Measurements from ENCODE around the gene ARHGAP15. TPM values are rescaled to one million over a fixed set of nuclear protein-coding genes. Genes with fewer than 3 reads are reported as not detected.

Gene ARHGAP15
- total RNA-seq, 3 donors from 2014 or later (not counting 1 experiment from before 2014, with no cell fraction given): 148 to 168 (median 165) TPM

DNA sequence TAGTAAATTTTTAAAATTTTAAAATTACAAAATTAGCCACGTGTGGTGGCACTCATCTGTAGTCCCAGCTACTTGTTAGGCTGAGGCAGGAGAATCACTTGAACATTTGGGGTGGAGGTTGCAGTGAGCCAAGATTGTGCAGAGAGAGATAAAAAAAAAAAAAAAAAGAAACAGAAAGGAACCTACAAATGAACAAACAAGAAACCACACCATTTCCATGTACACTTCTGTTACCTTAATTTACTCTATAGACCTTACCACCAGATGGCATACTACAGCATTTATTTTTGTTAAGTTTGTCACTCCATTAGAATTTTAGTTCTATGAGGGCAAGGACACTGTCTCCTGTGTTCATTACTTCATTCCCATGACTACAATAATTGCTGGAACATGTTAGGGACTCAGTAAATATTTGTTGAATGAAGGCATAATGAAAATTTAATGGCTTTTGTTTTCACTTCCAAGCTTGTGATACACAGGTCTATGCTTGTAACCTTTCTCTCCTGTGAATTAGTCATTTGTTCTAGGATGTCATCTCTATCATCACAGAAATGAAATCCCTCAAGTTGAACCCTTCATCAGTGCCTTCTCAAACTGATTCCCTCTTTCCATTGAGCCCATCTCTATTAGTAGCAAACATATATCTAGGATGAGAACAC is 76.0 kb downstream of the ARHGAP15 start:
- peaks cover 38 to 50% of the 10 kb centered on the region in 2 donors for H3K4me1 Mint-ChIP-seq
- H3K36me3 Mint-ChIP-seq: peaks cover 23% of the 10 kb centered on the region
- Histone ChIP-seq H3K4me3 (ENCODE audit: low read length) (no peak overlapping the region), H3K27ac (ENCODE audit: low read length) (no peak overlapping the region), H3K36me3 (ENCODE audit: control insufficient read depth, insufficient read depth, low read length) (peaks cover 35% of the 10 kb centered on the region), H3K9me3 (ENCODE audit: control insufficient read depth, insufficient read depth, low read length) (no peaks in the 10 kb centered on the region), H3K4me1 (ENCODE audit: control insufficient read depth, insufficient read depth, low read length) (peaks cover 6% of the 10 kb centered on the region), H3K27me3 (ENCODE audit: control insufficient read depth, insufficient read depth, low read length) (no peaks in the 10 kb centered on the region)
- peak; percentile 57 to 73 (median 67) for ATAC-seq
- TF ChIP-seq, protein P1, sequence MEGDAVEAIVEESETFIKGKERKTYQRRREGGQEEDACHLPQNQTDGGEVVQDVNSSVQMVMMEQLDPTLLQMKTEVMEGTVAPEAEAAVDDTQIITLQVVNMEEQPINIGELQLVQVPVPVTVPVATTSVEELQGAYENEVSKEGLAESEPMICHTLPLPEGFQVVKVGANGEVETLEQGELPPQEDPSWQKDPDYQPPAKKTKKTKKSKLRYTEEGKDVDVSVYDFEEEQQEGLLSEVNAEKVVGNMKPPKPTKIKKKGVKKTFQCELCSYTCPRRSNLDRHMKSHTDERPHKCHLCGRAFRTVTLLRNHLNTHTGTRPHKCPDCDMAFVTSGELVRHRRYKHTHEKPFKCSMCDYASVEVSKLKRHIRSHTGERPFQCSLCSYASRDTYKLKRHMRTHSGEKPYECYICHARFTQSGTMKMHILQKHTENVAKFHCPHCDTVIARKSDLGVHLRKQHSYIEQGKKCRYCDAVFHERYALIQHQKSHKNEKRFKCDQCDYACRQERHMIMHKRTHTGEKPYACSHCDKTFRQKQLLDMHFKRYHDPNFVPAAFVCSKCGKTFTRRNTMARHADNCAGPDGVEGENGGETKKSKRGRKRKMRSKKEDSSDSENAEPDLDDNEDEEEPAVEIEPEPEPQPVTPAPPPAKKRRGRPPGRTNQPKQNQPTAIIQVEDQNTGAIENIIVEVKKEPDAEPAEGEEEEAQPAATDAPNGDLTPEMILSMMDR (IDR thresholded peaks at IDR 0.05): peak; percentile 38
- no peaks in the 10 kb centered on the region for H3K9me3 Mint-ChIP-seq
- WGBS (ENCODE audit: insufficient coverage): 80% methylated on average over 1 of the region's 1 CpG
- no peaks in the 10 kb centered on the region for H3K27me3 Mint-ChIP-seq (ENCODE audit: low read depth in 2 of 2)
- peak in 1 of 2 donors; percentile 69 for DNase-seq
- no peak overlapping the region for H3K4me3 Mint-ChIP-seq
- peak overlapping the region; percentile 61 to 67 for H3K27ac Mint-ChIP-seq
- intact Hi-C loops (cut with micrococcal nuclease): loop anchor here (1.0 kb wide), 1 partner anchor 54 kb away; no protein-coding TSS in a partner anchor

DNA sequence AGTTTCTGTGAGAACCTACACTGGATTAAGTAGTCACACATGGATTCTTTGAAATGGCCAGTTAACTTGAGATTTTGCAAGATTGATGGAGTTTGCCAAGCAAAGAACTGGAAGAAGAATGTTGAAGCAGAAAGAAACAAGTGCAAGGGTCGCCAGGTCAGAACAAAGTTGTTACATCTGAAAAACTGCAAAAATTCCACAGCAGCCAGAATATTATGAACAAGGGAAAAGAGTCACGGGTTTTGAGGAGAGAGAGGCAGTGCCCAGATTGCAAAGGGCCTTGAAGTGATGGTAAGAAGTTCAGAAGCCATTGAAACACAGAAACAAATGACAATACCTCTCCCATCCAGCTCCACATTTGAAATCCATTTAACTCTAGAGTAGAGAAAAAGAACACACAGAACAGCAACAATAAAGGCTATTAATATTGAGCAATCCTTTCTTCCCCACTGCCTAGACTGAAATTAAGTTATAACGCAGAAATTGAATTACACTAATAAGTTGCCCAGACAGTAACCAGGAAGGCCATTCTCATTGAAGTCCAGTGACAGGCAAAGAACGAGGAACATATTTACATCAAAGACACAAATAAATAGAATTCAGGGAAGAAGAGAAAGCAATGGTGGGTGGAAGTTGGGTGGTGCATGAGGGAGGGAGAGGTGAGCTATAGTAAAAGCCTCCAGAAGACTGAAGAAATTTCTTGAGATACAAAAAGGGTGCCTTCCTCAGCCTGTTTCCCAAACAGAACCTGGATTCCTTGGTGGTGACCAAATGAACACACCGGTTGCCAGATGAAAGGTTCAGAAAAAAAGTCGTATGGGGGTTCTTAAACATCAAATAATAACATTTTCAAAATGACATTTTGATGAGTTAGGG is 80.6 kb downstream of the ARHGAP15 start:
- no peak for ATAC-seq
- TF ChIP-seq, protein P1 (IDR thresholded peaks at IDR 0.05): no peak
- Mint-ChIP-seq H3K36me3 (peaks cover 6% of the 10 kb centered on the region), H3K27ac (no peak overlapping the region), H3K4me1 (peaks cover 18 to 33% of the 10 kb centered on the region in 2 donors), H3K27me3 (ENCODE audit: low read depth in 2 of 2) (no peaks in the 10 kb centered on the region), H3K9me3 (no peaks in the 10 kb centered on the region), H3K4me3 (no peak overlapping the region)
- Histone ChIP-seq H3K27ac (ENCODE audit: low read length) (no peak overlapping the region), H3K4me3 (ENCODE audit: low read length) (no peak overlapping the region), H3K36me3 (ENCODE audit: control insufficient read depth, insufficient read depth, low read length) (peaks cover 21% of the 10 kb centered on the region), H3K9me3 (ENCODE audit: control insufficient read depth, insufficient read depth, low read length) (no peaks in the 10 kb centered on the region), H3K27me3 (ENCODE audit: control insufficient read depth, insufficient read depth, low read length) (no peaks in the 10 kb centered on the region), H3K4me1 (ENCODE audit: control insufficient read depth, insufficient read depth, low read length) (peaks cover 3% of the 10 kb centered on the region)
- intact Hi-C loops (cut with micrococcal nuclease): no loop called here
- 78% methylated on average over 3 of the region's 6 CpGs for WGBS (ENCODE audit: insufficient coverage)
- no peak for DNase-seq

DNA sequence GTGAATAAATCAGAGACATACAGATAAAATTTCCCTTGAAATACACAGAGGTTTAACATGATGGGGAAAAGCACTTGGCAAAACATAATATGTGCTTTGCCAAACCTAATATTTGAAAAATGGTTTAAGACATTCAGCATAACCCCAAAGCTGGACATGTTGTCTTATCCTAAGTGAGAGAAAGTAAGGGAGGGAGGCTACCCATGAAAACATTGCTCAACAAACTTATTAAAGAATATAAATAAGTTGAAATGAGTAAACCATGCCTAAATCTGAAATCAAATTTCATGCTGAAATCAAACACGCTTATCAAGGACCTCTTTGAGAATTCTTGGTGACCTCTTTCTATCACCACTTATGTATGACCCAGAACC is 81.2 kb downstream of the ARHGAP15 start:
- no peak overlapping the region for H3K4me3 Mint-ChIP-seq
- Histone ChIP-seq H3K4me3 (ENCODE audit: low read length) (no peak overlapping the region), H3K27ac (ENCODE audit: low read length) (no peak overlapping the region), H3K36me3 (ENCODE audit: control insufficient read depth, insufficient read depth, low read length) (peaks cover 21% of the 10 kb centered on the region), H3K4me1 (ENCODE audit: control insufficient read depth, insufficient read depth, low read length) (no peaks in the 10 kb centered on the region), H3K9me3 (ENCODE audit: control insufficient read depth, insufficient read depth, low read length) (no peaks in the 10 kb centered on the region), H3K27me3 (ENCODE audit: control insufficient read depth, insufficient read depth, low read length) (no peaks in the 10 kb centered on the region)
- H3K27ac Mint-ChIP-seq: no peak overlapping the region
- peaks cover 16 to 33% of the 10 kb centered on the region in 2 donors for H3K4me1 Mint-ChIP-seq
- intact Hi-C loops (cut with micrococcal nuclease): no loop called here
- peaks cover 6% of the 10 kb centered on the region for H3K36me3 Mint-ChIP-seq
- TF ChIP-seq, protein P1 (IDR thresholded peaks at IDR 0.05): no peak
- DNase-seq (no peak), ATAC-seq (no peak)
- 100% methylated on average over 1 of the region's 1 CpG for WGBS (ENCODE audit: insufficient coverage)
- no peaks in the 10 kb centered on the region for H3K27me3 Mint-ChIP-seq (ENCODE audit: low read depth in 2 of 2)
- no peaks in the 10 kb centered on the region for H3K9me3 Mint-ChIP-seq

Data from natural killer cell (primary cell).